ENCODE measurements around the gene SLC25A5.
"Not testable (repeated sequence)": the region's sequence is repeated elsewhere in the genome, so short reads cannot be mapped to it uniquely, and the experiment has no call there.

SLC25A5 gene

GRCh38 chrX:119429471-119429870 is 38.8 kb upstream of the SLC25A5 start:
- Histone ChIP-seq H4K8ac (ENCODE audit: low read depth, low read length) (no peak overlapping the region), H3K14ac (ENCODE audit: low read length) (no peak overlapping the region), H4K91ac (ENCODE audit: low read depth, low read length) (no peak overlapping the region), H3K27ac (ENCODE audit: low read depth, low read length) (no peak overlapping the region), H3K36me3 (ENCODE audit: control insufficient read depth in 1 of 2, insufficient read depth in 2 of 2, low read length in 2 of 2) (no peaks in the 10 kb centered on the region), H4K12ac (ENCODE audit: low read depth, low read length) (no peak overlapping the region), H3K79me1 (ENCODE audit: low read length) (no peaks in the 10 kb centered on the region), H3K4ac (ENCODE audit: low read depth, low read length) (no peak overlapping the region), H3K4me2 (ENCODE audit: low read length) (no peak overlapping the region), H2BK5ac (ENCODE audit: low read depth, low read length, poor library complexity) (no peak overlapping the region), H3K27me3 (ENCODE audit: insufficient read depth, low read length) (no peaks in the 10 kb centered on the region), H2BK12ac (ENCODE audit: low read length) (no peak overlapping the region), H3K79me2 (ENCODE audit: control insufficient read depth, insufficient read depth, low read length, poor library complexity) (no peaks in the 10 kb centered on the region), H3K9me3 (ENCODE audit: insufficient read depth, low read depth, low read length) (no peaks in the 10 kb centered on the region), H3K9ac (ENCODE audit: low read length) (no peak overlapping the region), H2BK120ac (ENCODE audit: insufficient read depth, low read length, poor library complexity) (no peak overlapping the region), H3K4me1 (ENCODE audit: control insufficient read depth in 1 of 2, insufficient read depth in 2 of 2, low read length in 2 of 2) (no peaks in the 10 kb centered on the region), H3K4me3 (ENCODE audit: low read depth, low read length) (no peak overlapping the region), H2AFZ (ENCODE audit: insufficient read depth, low read length, poor library complexity) (no peak overlapping the region), H2AK5ac (ENCODE audit: low read length) (no peak overlapping the region), H3K23ac (ENCODE audit: low read length) (no peak overlapping the region), H3K18ac (ENCODE audit: low read length) (no peak overlapping the region)
- no CpG with 5 or more reads among the region's 4 CpGs for WGBS (ENCODE audit: extremely low coverage, insufficient coverage, insufficient read length)
- no peak for DNase-seq

- not testable (repeated sequence) for H3K9me3 ChIP-seq (ENCODE audit: insufficient read depth, low read depth, low read length); DNase-seq; H3K4me2 ChIP-seq (ENCODE audit: low read length); H2AK5ac ChIP-seq (ENCODE audit: low read length); H3K18ac ChIP-seq (ENCODE audit: low read length); H3K14ac ChIP-seq (ENCODE audit: low read length); H2BK5ac ChIP-seq (ENCODE audit: low read depth, low read length, poor library complexity); H3K4ac ChIP-seq (ENCODE audit: low read depth, low read length); H3K27ac ChIP-seq (ENCODE audit: low read depth, low read length); H3K4me1 ChIP-seq (ENCODE audit: control insufficient read depth in 1 of 2, insufficient read depth in 2 of 2, low read length in 2 of 2); H2BK12ac ChIP-seq (ENCODE audit: low read length); H3K36me3 ChIP-seq (ENCODE audit: control insufficient read depth in 1 of 2, insufficient read depth in 2 of 2, low read length in 2 of 2); H4K91ac ChIP-seq (ENCODE audit: low read depth, low read length); H3K79me2 ChIP-seq (ENCODE audit: control insufficient read depth, insufficient read depth, low read length, poor library complexity); H3K23ac ChIP-seq (ENCODE audit: low read length); H3K4me3 ChIP-seq (ENCODE audit: low read depth, low read length); H2BK120ac ChIP-seq (ENCODE audit: insufficient read depth, low read length, poor library complexity); H3K79me1 ChIP-seq (ENCODE audit: low read length); H4K12ac ChIP-seq (ENCODE audit: low read depth, low read length); H4K8ac ChIP-seq (ENCODE audit: low read depth, low read length); H2AFZ ChIP-seq (ENCODE audit: insufficient read depth, low read length, poor library complexity); H3K9ac ChIP-seq (ENCODE audit: low read length); H3K27me3 ChIP-seq (ENCODE audit: insufficient read depth, low read length)
- no CpG with 5 or more reads among the region's 17 CpGs for WGBS (ENCODE audit: extremely low coverage, insufficient coverage, insufficient read length)
Measured at GRCh38 chrX:119441295-119441694, 26.9 kb upstream of the SLC25A5 start.

GRCh38 chrX:119442286-119442685 is 26.0 kb upstream of the SLC25A5 start:
- no peak overlapping the region for H3K4me3 ChIP-seq (ENCODE audit: low read depth, low read length)
- no peaks in the 10 kb centered on the region for H3K79me2 ChIP-seq (ENCODE audit: control insufficient read depth, insufficient read depth, low read length, poor library complexity)
- H3K18ac ChIP-seq (ENCODE audit: low read length), result no peak overlapping the region
- H3K9ac ChIP-seq (ENCODE audit: low read length), result no peak overlapping the region
- no peak overlapping the region for H2BK5ac ChIP-seq (ENCODE audit: low read depth, low read length, poor library complexity)
- H2BK12ac ChIP-seq (ENCODE audit: low read length), result no peak overlapping the region
- no peaks in the 10 kb centered on the region for H3K27me3 ChIP-seq (ENCODE audit: insufficient read depth, low read length)
- H3K14ac ChIP-seq (ENCODE audit: low read length), result no peak overlapping the region
- H3K36me3 ChIP-seq (ENCODE audit: control insufficient read depth in 1 of 2, insufficient read depth in 2 of 2, low read length in 2 of 2), result no peaks in the 10 kb centered on the region
- no peak overlapping the region for H4K91ac ChIP-seq (ENCODE audit: low read depth, low read length)
- H2AFZ ChIP-seq (ENCODE audit: insufficient read depth, low read length, poor library complexity), result no peak overlapping the region
- H3K4me2 ChIP-seq (ENCODE audit: low read length), result no peak overlapping the region
- no CpG with 5 or more reads among the region's 2 CpGs for WGBS (ENCODE audit: extremely low coverage, insufficient coverage, insufficient read length)
- H3K4ac ChIP-seq (ENCODE audit: low read depth, low read length), result no peak overlapping the region
- no peak for DNase-seq
- H2AK5ac ChIP-seq (ENCODE audit: low read length), result no peak overlapping the region
- H3K27ac ChIP-seq (ENCODE audit: low read depth, low read length), result no peak overlapping the region
- H3K23ac ChIP-seq (ENCODE audit: low read length), result no peak overlapping the region
- no peaks in the 10 kb centered on the region for H3K9me3 ChIP-seq (ENCODE audit: insufficient read depth, low read depth, low read length)
- H3K79me1 ChIP-seq (ENCODE audit: low read length), result no peaks in the 10 kb centered on the region
- H4K8ac ChIP-seq (ENCODE audit: low read depth, low read length), result no peak overlapping the region
- H4K12ac ChIP-seq (ENCODE audit: low read depth, low read length), result no peak overlapping the region
- H2BK120ac ChIP-seq (ENCODE audit: insufficient read depth, low read length, poor library complexity), result no peak overlapping the region
- H3K4me1 ChIP-seq (ENCODE audit: control insufficient read depth in 1 of 2, insufficient read depth in 2 of 2, low read length in 2 of 2), result no peaks in the 10 kb centered on the region

GRCh38 chrX:119453202-119453601 is 15.0 kb upstream of the SLC25A5 start:
- no peak overlapping the region for H2BK12ac ChIP-seq (ENCODE audit: low read length)

More at GRCh38 chrX:119453202-119453601, 15.0 kb upstream of the SLC25A5 start:
- Histone ChIP-seq H4K91ac (ENCODE audit: low read depth, low read length) (no peak overlapping the region), H3K79me2 (ENCODE audit: control insufficient read depth, insufficient read depth, low read length, poor library complexity) (no peaks in the 10 kb centered on the region), H3K4me1 (ENCODE audit: control insufficient read depth in 1 of 2, insufficient read depth in 2 of 2, low read length in 2 of 2) (no peaks in the 10 kb centered on the region), H4K8ac (ENCODE audit: low read depth, low read length) (no peak overlapping the region), H2AFZ (ENCODE audit: insufficient read depth, low read length, poor library complexity) (no peak overlapping the region), H3K14ac (ENCODE audit: low read length) (no peak overlapping the region), H3K23ac (ENCODE audit: low read length) (no peak overlapping the region), H4K12ac (ENCODE audit: low read depth, low read length) (no peak overlapping the region), H2BK120ac (ENCODE audit: insufficient read depth, low read length, poor library complexity) (no peak overlapping the region), H3K36me3 (ENCODE audit: control insufficient read depth in 1 of 2, insufficient read depth in 2 of 2, low read length in 2 of 2) (no peaks in the 10 kb centered on the region), H3K27me3 (ENCODE audit: insufficient read depth, low read length) (no peaks in the 10 kb centered on the region), H2BK5ac (ENCODE audit: low read depth, low read length, poor library complexity) (no peak overlapping the region), H3K4me3 (ENCODE audit: low read depth, low read length) (no peak overlapping the region), H3K79me1 (ENCODE audit: low read length) (no peaks in the 10 kb centered on the region), H3K4me2 (ENCODE audit: low read length) (no peak overlapping the region), H3K9me3 (ENCODE audit: insufficient read depth, low read depth, low read length) (no peaks in the 10 kb centered on the region), H2AK5ac (ENCODE audit: low read length) (no peak overlapping the region), H3K27ac (ENCODE audit: low read depth, low read length) (no peak overlapping the region), H3K9ac (ENCODE audit: low read length) (no peak overlapping the region), H3K4ac (ENCODE audit: low read depth, low read length) (no peak overlapping the region), H3K18ac (ENCODE audit: low read length) (no peak overlapping the region)
- no CpG with 5 or more reads among the region's 4 CpGs for whole genome bisulfite sequencing (ENCODE audit: extremely low coverage, insufficient coverage, insufficient read length)
- no peak for DNase-seq
